ENCODE measurements around the gene PVALEF. TPM values are rescaled to one million over a fixed set of nuclear protein-coding genes. Genes with fewer than 3 reads are reported as not detected.

PVALEF gene
- total and polyA plus RNA-seq, 2 donors (not counting 1 experiment from before 2014, with no cell fraction given): not detected

DNA sequence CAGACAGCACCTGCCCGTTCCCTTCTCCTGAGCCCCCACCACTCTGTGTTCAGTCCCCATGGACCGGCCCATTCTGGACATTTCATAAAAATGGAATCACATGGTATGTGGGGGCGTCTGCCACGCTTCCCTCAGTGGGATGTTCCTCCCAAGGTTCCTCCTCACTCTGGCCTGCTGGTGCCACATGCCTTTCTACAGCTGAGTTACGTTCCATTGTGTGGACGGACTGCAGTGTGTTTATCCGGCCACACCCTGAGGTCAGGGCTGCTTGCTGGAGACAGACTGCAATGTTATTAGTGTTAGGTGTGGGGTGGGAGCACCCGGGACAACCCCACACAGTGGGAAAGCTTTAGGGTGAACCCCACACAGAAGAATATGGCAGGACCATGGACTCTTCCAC, 6.6 kb downstream of the PVALEF start:
- Histone ChIP-seq H3K36me3 (ENCODE audit: control insufficient read depth, insufficient read depth, low read length) (no peaks in the 10 kb centered on the region), H3K27ac (ENCODE audit: insufficient read depth, low read length) (no peak overlapping the region), H3K4me1 (ENCODE audit: control insufficient read depth, extremely low read depth, insufficient read depth, low read length) (no peaks in the 10 kb centered on the region), H3K4me2 (ENCODE audit: extremely low read depth, insufficient read depth, low read length) (no peak overlapping the region), H2AFZ (ENCODE audit: low read length) (no peak overlapping the region), H3K27me3 (ENCODE audit: control insufficient read depth, insufficient read depth, low read length) (peaks cover 4% of the 10 kb centered on the region), H3K4me3 (replicated peaks in 1 of 4; ENCODE audit: control extremely low read depth in 1 of 4, insufficient read depth in 1 of 4, low read depth in 3 of 4, low read length in 4 of 4) (no peak overlapping the region), H4K20me1 (ENCODE audit: control insufficient read depth, extremely low read depth, insufficient read depth, low read length) (no peaks in the 10 kb centered on the region), H3K9ac (ENCODE audit: insufficient read depth, low read length) (no peak overlapping the region), H3K79me2 (ENCODE audit: control insufficient read depth, insufficient read depth, low read length) (no peaks in the 10 kb centered on the region), H3K9me3 (ENCODE audit: control insufficient read depth, insufficient read depth, low read depth, low read length) (no peaks in the 10 kb centered on the region)
- peak in 1 of 2 donors; percentile 25 for DNase-seq (ENCODE audit: low read depth in 2 of 2)
- no peak for TF ChIP-seq EZH2 (IDR thresholded peaks at IDR 0.05; ENCODE audit: low read length, missing control alignments)
- TF ChIP-seq, protein P1, sequence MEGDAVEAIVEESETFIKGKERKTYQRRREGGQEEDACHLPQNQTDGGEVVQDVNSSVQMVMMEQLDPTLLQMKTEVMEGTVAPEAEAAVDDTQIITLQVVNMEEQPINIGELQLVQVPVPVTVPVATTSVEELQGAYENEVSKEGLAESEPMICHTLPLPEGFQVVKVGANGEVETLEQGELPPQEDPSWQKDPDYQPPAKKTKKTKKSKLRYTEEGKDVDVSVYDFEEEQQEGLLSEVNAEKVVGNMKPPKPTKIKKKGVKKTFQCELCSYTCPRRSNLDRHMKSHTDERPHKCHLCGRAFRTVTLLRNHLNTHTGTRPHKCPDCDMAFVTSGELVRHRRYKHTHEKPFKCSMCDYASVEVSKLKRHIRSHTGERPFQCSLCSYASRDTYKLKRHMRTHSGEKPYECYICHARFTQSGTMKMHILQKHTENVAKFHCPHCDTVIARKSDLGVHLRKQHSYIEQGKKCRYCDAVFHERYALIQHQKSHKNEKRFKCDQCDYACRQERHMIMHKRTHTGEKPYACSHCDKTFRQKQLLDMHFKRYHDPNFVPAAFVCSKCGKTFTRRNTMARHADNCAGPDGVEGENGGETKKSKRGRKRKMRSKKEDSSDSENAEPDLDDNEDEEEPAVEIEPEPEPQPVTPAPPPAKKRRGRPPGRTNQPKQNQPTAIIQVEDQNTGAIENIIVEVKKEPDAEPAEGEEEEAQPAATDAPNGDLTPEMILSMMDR (conservative IDR thresholded peaks at IDR 0.05 in 1 of 2, IDR thresholded peaks at IDR 0.05 in 1 of 2; ENCODE audit: low read depth in 1 of 2, low read length in 2 of 2): no peak

GRCh38 chr17:81173052-81173761, 7.9 kb downstream of the PVALEF start:
- Histone ChIP-seq H3K9ac (ENCODE audit: insufficient read depth, low read length) (no peak overlapping the region), H2AFZ (ENCODE audit: low read length) (no peak overlapping the region), H3K27ac (ENCODE audit: insufficient read depth, low read length) (no peak overlapping the region), H3K79me2 (ENCODE audit: control insufficient read depth, insufficient read depth, low read length) (no peaks in the 10 kb centered on the region), H3K27me3 (ENCODE audit: control insufficient read depth, insufficient read depth, low read length) (no peaks in the 10 kb centered on the region), H3K4me3 (replicated peaks in 1 of 4; ENCODE audit: control extremely low read depth in 1 of 4, insufficient read depth in 1 of 4, low read depth in 3 of 4, low read length in 4 of 4) (no peak overlapping the region), H3K9me3 (ENCODE audit: control insufficient read depth, insufficient read depth, low read depth, low read length) (no peaks in the 10 kb centered on the region), H3K36me3 (ENCODE audit: control insufficient read depth, insufficient read depth, low read length) (no peaks in the 10 kb centered on the region), H3K4me1 (ENCODE audit: control insufficient read depth, extremely low read depth, insufficient read depth, low read length) (no peaks in the 10 kb centered on the region), H4K20me1 (ENCODE audit: control insufficient read depth, extremely low read depth, insufficient read depth, low read length) (no peaks in the 10 kb centered on the region), H3K4me2 (ENCODE audit: extremely low read depth, insufficient read depth, low read length) (no peak overlapping the region)
- DNase-seq (ENCODE audit: low read depth in 2 of 2): no peak
- TF ChIP-seq, protein P1 (conservative IDR thresholded peaks at IDR 0.05 in 1 of 2, IDR thresholded peaks at IDR 0.05 in 1 of 2; ENCODE audit: low read depth in 1 of 2, low read length in 2 of 2): no peak
- no peak for TF ChIP-seq EZH2 (IDR thresholded peaks at IDR 0.05; ENCODE audit: low read length, missing control alignments)

GRCh38 chr17:81173762-81174155, 8.5 kb downstream of the PVALEF start:
- DNase-seq (ENCODE audit: low read depth in 2 of 2): no peak
- no peak overlapping the region for H3K9ac ChIP-seq (ENCODE audit: insufficient read depth, low read length)

More at GRCh38 chr17:81173762-81174155, 8.5 kb downstream of the PVALEF start:
- Histone ChIP-seq H3K79me2 (ENCODE audit: control insufficient read depth, insufficient read depth, low read length) (no peaks in the 10 kb centered on the region), H3K36me3 (ENCODE audit: control insufficient read depth, insufficient read depth, low read length) (no peaks in the 10 kb centered on the region), H3K27me3 (ENCODE audit: control insufficient read depth, insufficient read depth, low read length) (no peaks in the 10 kb centered on the region), H3K4me3 (replicated peaks in 1 of 4; ENCODE audit: control extremely low read depth in 1 of 4, insufficient read depth in 1 of 4, low read depth in 3 of 4, low read length in 4 of 4) (no peak overlapping the region), H3K4me1 (ENCODE audit: control insufficient read depth, extremely low read depth, insufficient read depth, low read length) (no peaks in the 10 kb centered on the region), H3K27ac (ENCODE audit: insufficient read depth, low read length) (no peak overlapping the region), H3K9me3 (ENCODE audit: control insufficient read depth, insufficient read depth, low read depth, low read length) (no peaks in the 10 kb centered on the region), H4K20me1 (ENCODE audit: control insufficient read depth, extremely low read depth, insufficient read depth, low read length) (no peaks in the 10 kb centered on the region), H3K4me2 (ENCODE audit: extremely low read depth, insufficient read depth, low read length) (no peak overlapping the region), H2AFZ (ENCODE audit: low read length) (no peak overlapping the region)
- no peak for TF ChIP-seq EZH2 (IDR thresholded peaks at IDR 0.05; ENCODE audit: low read length, missing control alignments)
- TF ChIP-seq, protein P1 (conservative IDR thresholded peaks at IDR 0.05 in 1 of 2, IDR thresholded peaks at IDR 0.05 in 1 of 2; ENCODE audit: low read depth in 1 of 2, low read length in 2 of 2): no peak
